ENCODE measurements around the gene NINL.

NINL gene

DNA sequence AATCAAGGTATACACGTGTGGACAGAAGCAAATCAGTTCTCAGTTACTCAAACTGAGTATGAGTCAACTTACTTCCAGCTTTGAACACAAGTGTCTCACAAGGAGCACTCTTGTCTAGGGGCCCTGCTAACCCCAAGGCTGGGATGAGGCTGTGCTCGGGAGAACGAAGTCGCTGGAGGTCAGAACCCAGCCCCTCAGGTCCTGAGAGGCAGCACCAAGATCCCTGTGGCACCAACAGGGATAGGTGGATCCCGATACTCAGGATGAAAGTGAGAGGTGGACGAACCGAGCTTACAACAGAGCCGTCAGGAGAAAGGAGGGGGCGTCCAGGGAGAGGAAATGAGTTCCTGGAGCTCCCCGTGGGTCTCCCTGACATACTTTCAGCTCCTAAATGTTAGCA, 92.2 kb downstream of the NINL start:
- H3K9ac ChIP-seq (ENCODE audit: insufficient read length, low read depth) = no peak overlapping the region
- H3K9me3 ChIP-seq (ENCODE audit: insufficient read depth, low read length) = no peaks in the 10 kb centered on the region
- no peak overlapping the region for H3K4me3 ChIP-seq (ENCODE audit: insufficient read length, low read depth)
- H3K4me1 ChIP-seq (ENCODE audit: insufficient read depth, insufficient read length) = peaks cover 23% of the 10 kb centered on the region
- H3K27me3 ChIP-seq (ENCODE audit: insufficient read depth, insufficient read length) = no peaks in the 10 kb centered on the region
- TF ChIP-seq ZNF274 (IDR thresholded peaks at IDR 0.05; ENCODE audit: low read depth, low read length) (no peak), YY1 (IDR thresholded peaks at IDR 0.05; ENCODE audit: insufficient read depth, insufficient read length) (no peak), SUZ12 (IDR thresholded peaks at IDR 0.05; ENCODE audit: extremely low read depth, insufficient read depth, insufficient read length) (no peak)
- peaks cover 58% of the 10 kb centered on the region for H3K36me3 ChIP-seq (ENCODE audit: insufficient read depth, insufficient read length, low read length)
- DNase-seq (ENCODE audit: low read depth, low spot score) = no peak

DNA sequence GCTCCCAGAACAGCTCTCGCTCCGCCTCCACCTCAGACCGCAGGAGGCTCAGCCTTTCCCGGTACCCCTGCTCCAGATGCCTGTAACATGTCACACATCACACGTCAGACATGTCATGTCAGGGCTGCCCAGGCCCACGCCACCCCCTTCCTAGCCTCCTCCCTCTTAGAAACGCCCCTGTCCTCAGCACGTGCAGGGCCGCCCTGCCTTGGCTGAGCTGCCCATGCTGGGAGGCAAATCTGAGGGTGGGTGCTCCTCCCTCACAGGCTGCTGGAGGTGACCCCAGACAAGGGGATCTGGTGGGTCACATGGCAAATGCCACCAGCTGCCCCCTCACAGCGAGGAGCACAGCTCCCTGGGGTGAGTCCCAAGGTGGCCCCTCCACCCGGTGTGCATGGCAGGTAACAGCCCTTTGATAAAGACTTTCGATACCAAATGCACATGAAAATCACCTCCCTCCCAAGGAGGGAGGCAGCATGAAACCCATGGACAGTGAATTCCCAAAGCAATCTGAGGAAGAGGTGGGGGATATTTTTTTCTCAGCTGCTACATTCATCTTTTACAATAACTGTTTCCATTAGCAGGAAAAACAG, 93.8 kb downstream of the NINL start:
- peaks cover 23% of the 10 kb centered on the region for H3K4me1 ChIP-seq (ENCODE audit: insufficient read depth, insufficient read length)
- TF ChIP-seq SUZ12 (IDR thresholded peaks at IDR 0.05; ENCODE audit: extremely low read depth, insufficient read depth, insufficient read length) = no peak
- no peak for TF ChIP-seq YY1 (IDR thresholded peaks at IDR 0.05; ENCODE audit: insufficient read depth, insufficient read length)
- no peak for TF ChIP-seq ZNF274 (IDR thresholded peaks at IDR 0.05; ENCODE audit: low read depth, low read length)
- no peaks in the 10 kb centered on the region for H3K9me3 ChIP-seq (ENCODE audit: insufficient read depth, low read length)
- peak overlapping the region; percentile 36 for H3K9ac ChIP-seq (ENCODE audit: insufficient read length, low read depth)
- H3K27me3 ChIP-seq (ENCODE audit: insufficient read depth, insufficient read length) = no peaks in the 10 kb centered on the region
- H3K4me3 ChIP-seq (ENCODE audit: insufficient read length, low read depth) = no peak overlapping the region
- H3K36me3 ChIP-seq (ENCODE audit: insufficient read depth, insufficient read length, low read length) = peaks cover 54% of the 10 kb centered on the region
- no peak for DNase-seq (ENCODE audit: low read depth, low spot score)

GRCh38 chr20:25490656-25491445, 94.5 kb downstream of the NINL start:
- H3K4me1 ChIP-seq (ENCODE audit: insufficient read depth, insufficient read length) = peaks cover 23% of the 10 kb centered on the region
- peaks cover 50% of the 10 kb centered on the region for H3K36me3 ChIP-seq (ENCODE audit: insufficient read depth, insufficient read length, low read length)
- no peaks in the 10 kb centered on the region for H3K9me3 ChIP-seq (ENCODE audit: insufficient read depth, low read length)
- DNase-seq (ENCODE audit: low read depth, low spot score) = no peak
- no peak overlapping the region for H3K4me3 ChIP-seq (ENCODE audit: insufficient read length, low read depth)
- peak overlapping the region; percentile 42 for H3K9ac ChIP-seq (ENCODE audit: insufficient read length, low read depth)
- no peaks in the 10 kb centered on the region for H3K27me3 ChIP-seq (ENCODE audit: insufficient read depth, insufficient read length)
- TF ChIP-seq YY1 (IDR thresholded peaks at IDR 0.05; ENCODE audit: insufficient read depth, insufficient read length) (no peak), SUZ12 (IDR thresholded peaks at IDR 0.05; ENCODE audit: extremely low read depth, insufficient read depth, insufficient read length) (no peak), ZNF274 (IDR thresholded peaks at IDR 0.05; ENCODE audit: low read depth, low read length) (no peak)

- Histone ChIP-seq H3K27me3 (ENCODE audit: insufficient read depth, insufficient read length) (no peaks in the 10 kb centered on the region), H3K4me3 (ENCODE audit: insufficient read length, low read depth) (no peak overlapping the region), H3K36me3 (ENCODE audit: insufficient read depth, insufficient read length, low read length) (peaks cover 51% of the 10 kb centered on the region), H3K9ac (ENCODE audit: insufficient read length, low read depth) (no peak overlapping the region), H3K4me1 (ENCODE audit: insufficient read depth, insufficient read length) (peaks cover 17% of the 10 kb centered on the region), H3K9me3 (ENCODE audit: insufficient read depth, low read length) (no peaks in the 10 kb centered on the region)
- no peak for TF ChIP-seq SUZ12 (IDR thresholded peaks at IDR 0.05; ENCODE audit: extremely low read depth, insufficient read depth, insufficient read length)
- no peak for TF ChIP-seq YY1 (IDR thresholded peaks at IDR 0.05; ENCODE audit: insufficient read depth, insufficient read length)
- no peak for TF ChIP-seq ZNF274 (IDR thresholded peaks at IDR 0.05; ENCODE audit: low read depth, low read length)
- peak; percentile 13 for DNase-seq (ENCODE audit: low read depth, low spot score)
These were observed 96.0 kb downstream of the NINL start for GRCh38 chr20:25489221-25489871.

DNA sequence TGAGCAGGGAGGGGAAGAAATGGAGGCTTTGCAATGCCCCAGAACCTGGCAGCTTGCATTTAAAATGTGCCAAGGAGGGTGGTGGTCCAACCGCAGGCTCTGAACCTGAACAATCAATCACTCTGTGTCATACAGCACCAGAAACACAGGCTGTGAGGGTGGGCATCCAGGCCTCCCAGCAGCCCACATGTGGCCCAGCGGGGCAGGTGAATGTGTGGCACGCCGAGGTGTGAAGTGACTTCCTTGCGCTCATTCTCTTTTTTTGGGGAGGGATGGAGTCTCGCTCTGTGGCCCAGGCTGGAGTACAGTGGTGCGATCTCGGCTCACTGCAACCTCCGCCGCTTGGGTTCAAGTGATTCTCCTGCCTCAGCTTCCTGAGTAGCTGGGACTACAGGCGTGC, 97.4 kb downstream of the NINL start:
- TF ChIP-seq SUZ12 (IDR thresholded peaks at IDR 0.05; ENCODE audit: extremely low read depth, insufficient read depth, insufficient read length) (no peak), YY1 (IDR thresholded peaks at IDR 0.05; ENCODE audit: insufficient read depth, insufficient read length) (no peak), ZNF274 (IDR thresholded peaks at IDR 0.05; ENCODE audit: low read depth, low read length) (no peak)
- no peak overlapping the region for H3K9ac ChIP-seq (ENCODE audit: insufficient read length, low read depth)
- H3K9me3 ChIP-seq (ENCODE audit: insufficient read depth, low read length) = no peaks in the 10 kb centered on the region
- H3K4me3 ChIP-seq (ENCODE audit: insufficient read length, low read depth) = no peak overlapping the region
- peaks cover 17% of the 10 kb centered on the region for H3K4me1 ChIP-seq (ENCODE audit: insufficient read depth, insufficient read length)
- H3K36me3 ChIP-seq (ENCODE audit: insufficient read depth, insufficient read length, low read length) = peaks cover 56% of the 10 kb centered on the region
- no peaks in the 10 kb centered on the region for H3K27me3 ChIP-seq (ENCODE audit: insufficient read depth, insufficient read length)
- DNase-seq (ENCODE audit: low read depth, low spot score) = no peak

DNA sequence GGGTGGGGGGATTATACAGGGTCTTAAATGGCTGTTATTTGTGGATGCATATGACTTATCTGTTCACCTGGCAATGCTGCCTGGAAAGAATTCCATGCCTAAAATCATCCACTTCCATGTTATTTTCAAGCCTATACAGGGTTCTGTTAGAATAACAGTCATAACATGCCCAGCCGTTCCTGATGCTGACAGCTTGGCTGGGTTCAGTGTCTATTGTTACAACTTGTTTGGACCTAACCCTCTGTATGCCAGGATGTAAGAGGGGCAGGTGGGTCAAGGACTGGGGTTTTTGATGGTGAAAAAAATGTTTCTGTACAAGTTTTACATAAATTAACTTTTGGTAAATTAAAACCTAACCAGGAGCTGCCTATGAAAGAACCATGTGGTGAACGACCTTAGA, 98.0 kb downstream of the NINL start:
- Histone ChIP-seq H3K4me3 (ENCODE audit: insufficient read length, low read depth) (no peak overlapping the region), H3K27me3 (ENCODE audit: insufficient read depth, insufficient read length) (no peaks in the 10 kb centered on the region), H3K36me3 (ENCODE audit: insufficient read depth, insufficient read length, low read length) (peaks cover 56% of the 10 kb centered on the region), H3K4me1 (ENCODE audit: insufficient read depth, insufficient read length) (peaks cover 17% of the 10 kb centered on the region), H3K9me3 (ENCODE audit: insufficient read depth, low read length) (no peaks in the 10 kb centered on the region), H3K9ac (ENCODE audit: insufficient read length, low read depth) (no peak overlapping the region)
- TF ChIP-seq SUZ12 (IDR thresholded peaks at IDR 0.05; ENCODE audit: extremely low read depth, insufficient read depth, insufficient read length) = no peak
- no peak for TF ChIP-seq ZNF274 (IDR thresholded peaks at IDR 0.05; ENCODE audit: low read depth, low read length)
- TF ChIP-seq YY1 (IDR thresholded peaks at IDR 0.05; ENCODE audit: insufficient read depth, insufficient read length) = no peak
- DNase-seq (ENCODE audit: low read depth, low spot score) = no peak

- no peaks in the 10 kb centered on the region for H3K27me3 ChIP-seq (ENCODE audit: insufficient read depth, insufficient read length)
- H3K9ac ChIP-seq (ENCODE audit: insufficient read length, low read depth) = no peak overlapping the region
- TF ChIP-seq YY1 (IDR thresholded peaks at IDR 0.05; ENCODE audit: insufficient read depth, insufficient read length) = no peak
- TF ChIP-seq ZNF274 (IDR thresholded peaks at IDR 0.05; ENCODE audit: low read depth, low read length) = no peak
- TF ChIP-seq SUZ12 (IDR thresholded peaks at IDR 0.05; ENCODE audit: extremely low read depth, insufficient read depth, insufficient read length) = no peak
- no peak for DNase-seq (ENCODE audit: low read depth, low spot score)
- H3K4me1 ChIP-seq (ENCODE audit: insufficient read depth, insufficient read length) = peaks cover 12% of the 10 kb centered on the region
- peaks cover 60% of the 10 kb centered on the region for H3K36me3 ChIP-seq (ENCODE audit: insufficient read depth, insufficient read length, low read length)
- H3K9me3 ChIP-seq (ENCODE audit: insufficient read depth, low read length) = no peaks in the 10 kb centered on the region
- H3K4me3 ChIP-seq (ENCODE audit: insufficient read length, low read depth) = no peak overlapping the region
These were observed 99.0 kb downstream of the NINL start for GRCh38 chr20:25486377-25486776.
